Upper lobe of right lung (tissue), 1 donor: Measurements from ENCODE around the gene RASGRP2. TPM values are rescaled to one million over a fixed set of nuclear protein-coding genes. Genes with fewer than 3 reads are reported as not detected.

Experiments used
- ATAC-seq: fragments of 200-7000 bp; cut with Tn5 transposase; one replicate; pipeline ENCODE4 v1.9.1; 2020; ENCODE audit warnings: mild to moderate bottlenecking, moderate library complexity
- DNase-seq: peaks from one replicate; pipeline ENCODE4 v3.0.0-alpha.2; 2020
- H3K27ac ChIP-seq: fragments of 200-600 bp; one replicate; pipeline ENCODE4 v1.8.0; 2022
- H3K27me3 ChIP-seq: fragments of 200-600 bp; one replicate; pipeline ENCODE4 v1.8.0; 2022; ENCODE audit warnings: mild to moderate bottlenecking
- H3K36me3 ChIP-seq: fragments of 200-600 bp; one replicate; pipeline ENCODE4 v1.8.0; 2022
- H3K4me1 ChIP-seq: fragments of 200-600 bp; one replicate; pipeline ENCODE4 v1.8.0; 2022
- H3K4me3 ChIP-seq: fragments of 200-600 bp; one replicate; pipeline ENCODE4 v1.8.0; 2022; ENCODE audit warnings: mild to moderate bottlenecking
- H3K9me3 ChIP-seq: fragments of 200-600 bp; one replicate; pipeline ENCODE4 v1.8.0; 2022
- CTCF ChIP-seq: fragments of 200-600 bp; IDR thresholded peaks from one replicate; pipeline ENCODE4 v1.8.0; 2022; ENCODE audit warnings: antibody characterized with exemption
- intact Hi-C: fragments of 100-400 bp; cut with DNase I; formaldehyde crosslinking; loops from one replicate; pipeline ENCODE4 v1.11.0; 2022
- total RNA-seq: library from RNA; stranded (reverse); fragmentation: NEBNext Ultra II Directional; extraction: Animal tissue kit (Norgen Biotek cat#: 25700); gene quantifications from one replicate; pipeline ENCODE4 v1.2.1, GENCODE V29; 2021
- donor health status: DM: no; HTN: yes; CAD: no; lungs with severe emphysema.

RASGRP2 gene
- total RNA-seq, 1 donor from 2014 or later, result 27.6 TPM

GRCh38 chr11:64681171-64681570 lies 62.8 kb downstream of the RASGRP2 start:
- Histone ChIP-seq H3K4me1 (no peaks in the 10 kb centered on the region), H3K27me3 (peaks cover 5% of the 10 kb centered on the region), H3K9me3 (no peaks in the 10 kb centered on the region), H3K36me3 (no peaks in the 10 kb centered on the region), H3K4me3 (no peak overlapping the region), H3K27ac (no peak overlapping the region)
- DNase-seq (no peak), ATAC-seq (no peak)
- intact Hi-C loops, result no loop called here
- no peak for TF ChIP-seq CTCF

- no peak overlapping the region for H3K4me3 ChIP-seq
- H3K4me1 ChIP-seq, result no peaks in the 10 kb centered on the region
- no peaks in the 10 kb centered on the region for H3K36me3 ChIP-seq
- peaks cover 8% of the 10 kb centered on the region for H3K27me3 ChIP-seq
- no peak overlapping the region for H3K27ac ChIP-seq
- DNase-seq, result no peak
- intact Hi-C loops, result no loop called here
- TF ChIP-seq CTCF, result no peak
- ATAC-seq, result no peak
- H3K9me3 ChIP-seq, result no peaks in the 10 kb centered on the region
Observed at GRCh38 chr11:64679846-64680245, 64.1 kb downstream of the RASGRP2 start.

GRCh38 chr11:64677441-64678023 lies 66.4 kb downstream of the RASGRP2 start:
- peaks cover 15% of the 10 kb centered on the region for H3K27me3 ChIP-seq
- H3K27ac ChIP-seq, result no peak overlapping the region
- H3K9me3 ChIP-seq, result no peaks in the 10 kb centered on the region
- intact Hi-C loops, result no loop called here
- no peak for TF ChIP-seq CTCF
- H3K4me3 ChIP-seq, result no peak overlapping the region
- no peaks in the 10 kb centered on the region for H3K4me1 ChIP-seq
- DNase-seq (no peak), ATAC-seq (no peak)
- H3K36me3 ChIP-seq, result no peaks in the 10 kb centered on the region

Other genes with a start within 250 kb of the RASGRP2 start
- gene SLC22A11, start 188.2 kb downstream of the RASGRP2 start, total RNA-seq, result not detected
- not detected for gene SLC22A12, start 152.9 kb downstream of the RASGRP2 start, total RNA-seq
- gene NRXN2, start 20.9 kb downstream of the RASGRP2 start, total RNA-seq, result 0.72 TPM
- 2.0 TPM for gene PYGM, start 15.8 kb upstream of the RASGRP2 start, total RNA-seq
- 294 TPM for gene SF1, start 34.4 kb upstream of the RASGRP2 start, total RNA-seq
- gene MAP4K2, start 59.1 kb upstream of the RASGRP2 start, total RNA-seq, result 28.9 TPM
- gene MEN1, start 66.4 kb upstream of the RASGRP2 start, total RNA-seq, result 22.5 TPM
- gene CDC42BPG, start 100.5 kb upstream of the RASGRP2 start, total RNA-seq, result 20.9 TPM
- gene EHD1, start 134.5 kb upstream of the RASGRP2 start, total RNA-seq, result 94.6 TPM
- 23.2 TPM for gene ATG2A, start 173.1 kb upstream of the RASGRP2 start, total RNA-seq
- 29.4 TPM for gene PPP2R5B, start 180.5 kb upstream of the RASGRP2 start, total RNA-seq
- not detected for gene GPHA2, start 191.8 kb upstream of the RASGRP2 start, total RNA-seq
- gene MAJIN, start 228.0 kb upstream of the RASGRP2 start, total RNA-seq, result not detected